Stimulated activated CD4-positive, alpha-beta T cell treated with anti-CD3 and anti-CD28 coated beads, Interleukin-15, amount 100 ng/mL, for 48 hours (primary cell): ENCODE measurements around the gene BMPR1B.

ENCODE experiments used
- DNase-seq, 2 donors: peaks; one replicate each; pipeline ENCODE4 v3.0.0-alpha.2; 2020; ENCODE audit warnings: low read depth in 2 of 2

The BMPR1B gene

DNA sequence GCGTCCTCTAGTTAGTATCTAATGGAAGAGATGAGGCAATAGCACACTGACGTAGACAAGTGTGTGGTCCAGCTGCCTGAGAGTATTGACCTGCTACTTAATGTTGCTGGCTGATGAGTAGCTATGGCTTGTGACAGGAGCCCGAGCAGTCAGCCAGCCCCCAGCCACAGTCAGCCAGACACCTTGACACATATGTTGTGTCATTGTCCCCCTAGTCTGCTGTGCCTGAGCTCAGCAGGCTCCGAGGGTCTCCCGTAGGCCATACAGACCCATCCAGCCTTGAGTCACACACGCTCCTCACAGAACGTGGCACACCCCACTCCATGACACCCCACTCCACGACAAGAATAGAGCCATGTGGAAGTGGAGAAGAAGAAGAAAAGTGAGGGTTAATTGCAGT, 428.9 kb downstream of the BMPR1B start:
- no peak for DNase-seq

DNA sequence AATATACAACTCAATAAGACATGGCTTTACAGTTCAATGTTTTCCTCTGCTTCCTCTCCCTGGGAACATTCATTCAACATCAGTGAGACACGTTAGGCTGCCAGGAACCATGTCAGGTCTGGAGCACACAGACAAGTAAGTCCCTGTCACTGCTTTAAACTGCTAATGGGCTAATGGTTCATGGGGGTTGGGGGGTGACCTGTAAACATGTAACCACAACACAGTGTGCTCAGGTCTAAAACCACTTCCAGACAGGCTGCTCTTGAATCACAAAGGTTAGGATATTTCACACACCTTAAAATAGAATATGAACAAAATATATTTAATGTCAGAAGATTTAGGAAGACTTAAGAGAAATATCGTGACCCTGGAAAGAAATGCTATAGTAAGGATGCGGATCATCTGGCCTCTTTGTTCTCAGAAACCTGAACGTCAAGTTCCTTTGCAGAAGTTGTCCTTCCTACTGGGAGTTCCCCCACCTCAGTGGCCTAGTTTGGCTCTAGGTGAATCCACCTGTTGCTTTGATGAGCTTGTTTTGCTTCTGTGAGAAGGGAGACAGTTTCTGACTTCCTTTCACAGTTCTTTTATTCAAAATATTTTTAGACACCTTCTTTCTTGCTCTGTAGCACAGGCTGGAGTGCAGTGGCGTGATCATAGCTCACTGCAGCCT, 431.1 kb downstream of the BMPR1B start:
- DNase-seq, result no peak

DNA sequence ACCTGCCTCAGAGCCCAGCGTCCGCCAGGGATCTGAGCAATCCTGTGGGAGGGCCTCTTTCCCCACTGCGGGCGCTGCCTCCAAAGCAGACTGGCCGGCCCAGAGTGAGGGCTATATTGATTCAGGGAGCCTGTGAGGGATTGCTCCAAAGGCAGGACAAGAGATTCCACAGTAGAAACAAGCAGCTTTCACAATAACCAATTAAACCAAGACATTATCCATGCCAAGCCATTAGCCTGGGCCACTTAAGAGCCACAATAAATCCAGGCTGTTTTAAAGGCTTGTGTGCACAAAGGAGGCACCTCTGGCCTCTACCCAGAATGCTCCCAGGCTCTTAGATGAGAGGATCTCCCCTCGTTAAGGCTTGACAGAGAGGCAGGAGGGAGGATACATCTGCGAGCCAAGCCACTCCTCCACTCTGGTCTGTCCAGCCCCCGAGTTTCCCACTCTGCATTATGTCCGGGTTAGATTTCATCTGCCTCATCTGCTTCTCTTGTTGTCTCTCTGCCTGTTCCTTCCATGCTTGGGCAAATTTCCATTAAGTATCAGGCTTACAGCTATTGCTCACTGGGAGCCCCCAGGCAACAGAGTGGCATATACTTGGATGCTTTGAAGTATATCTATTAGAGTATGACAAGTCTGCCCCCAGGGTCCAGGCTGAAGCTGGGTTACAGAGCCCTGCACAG, 433.1 kb downstream of the BMPR1B start:
- DNase-seq, result no peak

DNA sequence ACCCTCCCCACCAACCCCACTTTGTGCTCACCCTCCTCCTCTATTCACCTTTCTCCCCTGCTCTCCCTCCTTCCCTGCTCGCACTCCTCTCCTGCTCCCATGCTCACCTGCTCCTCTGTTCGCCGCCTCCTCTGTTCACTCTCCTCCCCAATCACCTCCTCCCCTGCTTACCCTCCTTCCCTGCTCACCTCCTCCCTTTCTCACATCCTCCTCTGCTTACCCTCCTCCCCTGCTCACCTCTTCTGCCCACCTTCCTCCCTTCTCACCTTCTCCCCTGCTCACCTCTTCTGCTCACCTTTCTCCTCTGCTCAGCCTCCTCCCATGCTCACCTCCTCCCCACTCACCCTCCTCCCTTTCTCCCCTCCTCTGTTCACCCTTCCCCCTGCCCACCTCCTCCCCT, 433.8 kb downstream of the BMPR1B start:
- DNase-seq, result no peak

DNA sequence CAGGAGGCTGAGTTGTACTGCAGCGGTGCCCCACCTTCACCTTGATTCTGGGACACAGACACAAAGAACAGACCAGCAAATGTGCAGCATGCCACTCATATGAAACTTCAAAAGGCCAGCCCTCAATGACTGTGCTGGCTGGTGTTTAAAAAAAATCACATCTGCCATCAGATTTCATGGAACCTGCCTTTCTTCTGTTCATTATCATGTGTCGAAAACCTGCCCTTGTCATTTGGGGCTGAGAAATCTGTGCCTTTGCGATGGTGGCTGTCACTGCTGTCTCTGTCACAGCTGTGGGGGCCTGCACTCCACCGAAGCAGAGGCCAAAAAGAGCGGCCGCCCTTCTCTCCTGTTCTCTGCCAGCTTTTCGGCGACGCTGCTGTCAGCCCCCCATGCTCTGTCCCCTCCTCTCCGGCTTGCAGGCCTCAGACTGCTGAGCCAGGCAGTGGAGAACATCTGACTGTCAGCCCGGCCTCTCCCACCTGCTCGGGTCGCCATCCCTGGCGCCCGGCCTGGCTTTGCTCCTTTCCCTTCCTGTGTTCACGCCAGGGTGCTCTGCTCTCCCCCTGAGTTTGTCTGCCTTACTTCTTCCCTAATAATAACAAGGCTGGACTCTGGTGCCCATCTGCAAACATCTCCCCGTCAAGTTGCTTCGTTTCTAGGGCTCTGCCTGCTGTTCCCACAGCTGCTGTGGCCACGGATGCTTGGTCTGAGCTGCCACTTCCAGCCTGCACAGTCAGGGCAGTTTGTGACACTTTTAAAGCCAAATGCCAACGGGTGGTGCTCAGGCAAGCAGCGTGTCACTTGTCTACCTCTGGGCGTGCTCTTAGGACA, 435.9 kb downstream of the BMPR1B start:
- DNase-seq, result no peak

DNA sequence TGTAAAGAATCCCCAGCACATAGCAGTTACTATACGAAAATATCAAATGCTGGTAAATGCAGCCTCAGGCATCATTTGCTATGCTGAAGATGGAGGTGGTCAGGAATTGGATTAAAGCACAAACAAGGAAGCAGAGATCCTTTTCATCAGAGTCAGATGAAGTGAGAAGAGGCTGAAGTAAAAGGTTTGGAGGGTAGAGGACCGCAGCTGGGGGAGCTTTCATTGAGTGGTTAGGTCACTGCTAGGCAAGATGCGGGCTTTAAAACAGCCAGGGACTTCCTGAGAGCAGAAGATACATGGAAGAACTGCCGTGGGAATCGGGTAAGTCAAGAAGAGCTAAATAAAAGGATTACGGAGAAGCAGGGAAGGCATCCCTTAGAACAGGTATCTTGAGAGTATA, 439.6 kb downstream of the BMPR1B start:
- DNase-seq, result no peak

DNA sequence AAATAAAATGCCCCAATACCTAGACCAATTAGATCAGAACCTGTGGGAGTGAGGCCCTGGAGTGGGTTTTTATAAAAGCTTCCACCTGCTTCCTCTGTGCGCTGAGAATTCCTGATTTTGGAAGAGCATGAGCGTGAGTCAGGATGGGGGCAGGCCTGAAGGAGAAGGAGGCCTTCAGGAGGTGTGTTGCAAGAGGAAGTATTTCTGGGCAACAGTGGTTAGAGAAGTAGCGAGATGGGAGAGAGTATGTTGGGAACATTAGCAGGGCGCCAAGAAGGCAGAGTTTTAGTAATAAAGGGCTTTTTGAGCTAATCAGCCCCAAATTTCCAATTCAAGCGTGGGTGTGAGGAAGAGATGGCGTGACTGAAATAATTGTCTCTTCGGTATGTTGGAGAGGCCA, 441.2 kb downstream of the BMPR1B start:
- DNase-seq, result no peak

DNA sequence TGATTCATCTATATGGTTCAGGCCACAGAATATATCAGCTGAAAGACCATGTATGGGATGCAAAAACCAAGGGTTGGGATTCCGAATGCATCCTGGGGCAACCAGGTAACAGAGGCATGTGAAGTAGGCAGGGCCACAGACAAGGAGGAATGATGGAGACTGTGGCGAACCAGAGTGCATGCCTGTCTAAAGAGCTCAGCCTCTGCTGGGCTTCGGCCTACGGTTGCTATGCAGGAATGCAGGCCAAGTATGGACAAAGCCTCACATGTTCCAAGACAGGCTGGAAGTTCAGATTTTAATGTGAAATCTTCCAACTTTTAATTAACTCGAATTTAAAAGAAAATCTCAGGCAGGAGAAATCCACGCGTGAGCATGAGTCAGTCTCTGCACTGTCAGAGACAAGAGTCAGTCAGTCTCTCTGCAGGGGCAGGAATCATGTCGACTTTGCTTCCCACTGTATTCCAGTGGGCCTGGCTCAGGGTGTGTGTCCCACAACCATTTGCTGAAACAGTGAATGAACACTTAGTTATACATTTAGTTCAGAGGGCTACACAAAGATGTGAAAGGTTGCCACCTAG, 446.6 kb downstream of the BMPR1B start:
- DNase-seq, result no peak

DNA sequence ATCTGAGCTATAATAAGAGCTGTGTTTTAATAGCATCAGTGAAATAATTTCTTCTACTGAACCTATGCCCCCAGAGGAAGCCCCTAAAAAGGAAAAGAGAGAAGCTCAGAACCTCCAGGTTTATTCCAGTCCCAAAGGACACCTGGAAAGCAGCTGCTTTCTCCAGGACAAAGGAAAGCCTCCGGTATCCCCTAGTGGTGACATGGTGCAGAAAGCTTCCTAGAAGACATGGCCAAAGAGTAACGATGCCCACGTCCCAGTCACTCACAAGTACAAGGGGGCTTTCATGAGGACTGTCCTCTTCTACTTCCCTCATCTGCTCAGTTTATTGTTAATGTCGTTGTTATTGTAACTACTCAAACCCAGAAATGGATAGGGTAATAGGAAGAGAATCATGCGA, 447.1 kb downstream of the BMPR1B start:
- DNase-seq, result no peak
